ENCODE results near the gene SLC15A5.

- no peak for TF ChIP-seq CTCF (IDR thresholded peaks at IDR 0.05)
- TF ChIP-seq POLR2A (IDR thresholded peaks at IDR 0.05), result no peak
These were observed 121.5 kb downstream of the SLC15A5 start for GRCh38 chr12:16155938-16156337.

Measured in Peyer's patch (tissue), 4 donors.